H9 (cell line): ENCODE results near the gene SLC35F3. TPM values are rescaled to one million over a fixed set of nuclear protein-coding genes. Genes with fewer than 3 reads are reported as not detected.

Experiments used
- DNase-seq: peaks from one replicate; pipeline ENCODE4 v3.0.0-alpha.2; 2017
- H2AFZ ChIP-seq: one replicate; pipeline ENCODE4 v1.6.1; 2013; ENCODE audit warnings: mild to moderate bottlenecking, low read length, control low read depth, moderate library complexity
- H2AK5ac ChIP-seq: 2 replicates; pipeline ENCODE4 v1.6.1; 2013; ENCODE audit warnings: low read length, control low read depth, mixed read lengths; ENCODE audit not compliant: insufficient read length
- H2BK120ac ChIP-seq: one replicate; pipeline ENCODE4 v1.6.1; 2013; ENCODE audit warnings: low read depth, mild to moderate bottlenecking, low read length, control low read depth, inconsistent platforms; ENCODE audit not compliant: poor library complexity, severe bottlenecking
- H2BK12ac ChIP-seq: 2 replicates; pipeline ENCODE4 v1.6.1; 2013; ENCODE audit warnings: low read length, control low read depth, mixed read lengths, low read depth; ENCODE audit not compliant: insufficient read length
- H2BK15ac ChIP-seq: 2 replicates; pipeline ENCODE4 v1.6.1; 2013; ENCODE audit warnings: low read depth, low read length, control low read depth
- H2BK20ac ChIP-seq: one replicate; pipeline ENCODE4 v1.6.1; 2013; ENCODE audit warnings: low read depth, mild to moderate bottlenecking, low read length, control low read depth, inconsistent platforms; ENCODE audit not compliant: poor library complexity, severe bottlenecking
- H2BK5ac ChIP-seq: 2 replicates; pipeline ENCODE4 v1.6.1; 2013; ENCODE audit warnings: low read length, control low read depth, mixed read lengths; ENCODE audit not compliant: insufficient read length
- H3K14ac ChIP-seq: 2 replicates; pipeline ENCODE4 v1.6.1; 2013; ENCODE audit warnings: low read length, control low read depth; ENCODE audit not compliant: insufficient read depth
- H3K18ac ChIP-seq: 2 replicates; pipeline ENCODE4 v1.6.1; 2013; ENCODE audit warnings: low read depth, mild to moderate bottlenecking, mixed read lengths, low read length, control low read depth; ENCODE audit not compliant: insufficient read length
- H3K23ac ChIP-seq: 2 replicates; pipeline ENCODE4 v1.6.1; 2013; ENCODE audit warnings: low read length, control low read depth, mixed read lengths, low read depth; ENCODE audit not compliant: insufficient read length
- H3K23me2 ChIP-seq: 2 replicates; pipeline ENCODE4 v1.6.1; 2013; ENCODE audit warnings: low read depth, mild to moderate bottlenecking, mixed read lengths, low read length, control low read depth; ENCODE audit not compliant: insufficient read length, poor library complexity, severe bottlenecking
- H3K27ac ChIP-seq: 2 replicates; pipeline ENCODE4 v1.5.1; 2013; ENCODE audit warnings: low read length, control low read depth, mixed read lengths, low read depth; ENCODE audit not compliant: insufficient read length
- H3K27me3 ChIP-seq: 2 replicates; pipeline ENCODE4 v1.6.1; 2013; ENCODE audit warnings: low read length, control low read depth, inconsistent platforms; ENCODE audit not compliant: insufficient read depth
- H3K4ac ChIP-seq: 2 replicates; pipeline ENCODE4 v1.6.1; 2013; ENCODE audit warnings: low read depth, mild to moderate bottlenecking, control low read depth, inconsistent platforms, low read length, moderate library complexity
- H3K4me1 ChIP-seq: 2 replicates; pipeline ENCODE4 v1.6.1; 2013; ENCODE audit warnings: low read length, control low read depth, inconsistent platforms; ENCODE audit not compliant: insufficient read depth
- H3K4me2 ChIP-seq: 2 replicates; pipeline ENCODE4 v1.6.1; 2013; ENCODE audit warnings: low read length, control low read depth, mixed read lengths; ENCODE audit not compliant: insufficient read length, insufficient read depth
- H3K56ac ChIP-seq: 2 replicates; pipeline ENCODE4 v1.6.1; 2013; ENCODE audit warnings: low read depth, mild to moderate bottlenecking, mixed read lengths, low read length, control low read depth; ENCODE audit not compliant: insufficient read length
- H3K79me1 ChIP-seq: 2 replicates; pipeline ENCODE4 v1.6.1; 2013; ENCODE audit warnings: low read depth, mild to moderate bottlenecking, moderate library complexity, low read length, control low read depth, inconsistent platforms; ENCODE audit not compliant: insufficient read depth, poor library complexity, severe bottlenecking
- H3K79me2 ChIP-seq: 2 replicates; pipeline ENCODE4 v1.6.1; 2013; ENCODE audit warnings: low read length, control low read depth, inconsistent platforms; ENCODE audit not compliant: insufficient read depth
- H3K9ac ChIP-seq: 2 replicates; pipeline ENCODE4 v1.6.1; 2013; ENCODE audit warnings: low read length, control low read depth, mixed read lengths; ENCODE audit not compliant: insufficient read length; ENCODE audit errors: extremely low read depth
- H3K9me3 ChIP-seq: one replicate; pipeline ENCODE4 v1.6.1; 2013; ENCODE audit warnings: low read depth, low read length, inconsistent platforms; ENCODE audit not compliant: control insufficient read depth
- H3T11ph ChIP-seq: one replicate; pipeline ENCODE4 v1.6.1; 2013; ENCODE audit warnings: mild to moderate bottlenecking, low read length, control low read depth, inconsistent platforms
- H4K20me1 ChIP-seq: one replicate; pipeline ENCODE4 v1.6.1; 2013; ENCODE audit not compliant: control insufficient read depth, insufficient read length, insufficient read depth
- H4K5ac ChIP-seq: 2 replicates; pipeline ENCODE4 v1.6.1; 2013; ENCODE audit warnings: low read depth, mild to moderate bottlenecking, mixed read lengths, low read length, control low read depth; ENCODE audit not compliant: insufficient read length
- H4K8ac ChIP-seq: replicated peaks from 2 replicates; pipeline ENCODE4 v1.6.1; 2013; ENCODE audit warnings: low read length, control low read depth, mixed read lengths, low read depth; ENCODE audit not compliant: insufficient read length
- H4K91ac ChIP-seq: 2 replicates; pipeline ENCODE4 v1.6.1; 2013; ENCODE audit warnings: low read depth, mild to moderate bottlenecking, moderate library complexity, mixed read lengths, low read length, control low read depth; ENCODE audit not compliant: insufficient read length
- H3K27ac Mint-ChIP-seq, 3 experiments: 2 replicates in 2 of 3; 3 replicates in 1 of 3; pipeline ENCODE4 v1.8.0; 2020 to 2021; ENCODE audit warnings: mixed read lengths in 3 of 3, mild to moderate bottlenecking in 1 of 3, moderate library complexity in 1 of 3
- H3K27me3 Mint-ChIP-seq: 2 replicates; pipeline ENCODE4 v1.8.0; 2021; ENCODE audit warnings: low read depth, mild to moderate bottlenecking, moderate library complexity, mixed read lengths
- H3K36me3 Mint-ChIP-seq, 3 experiments: 2 replicates in 2 of 3; 3 replicates in 1 of 3; pipeline ENCODE4 v1.8.0; 2020 to 2021; ENCODE audit warnings: low read depth in 3 of 3, mixed read lengths in 3 of 3; ENCODE audit not compliant: insufficient read depth in 1 of 3
- H3K4me1 Mint-ChIP-seq, 2 experiments: 2 replicates each; pipeline ENCODE4 v1.8.0; 2020; ENCODE audit warnings: mixed read lengths in 2 of 2
- H3K4me3 Mint-ChIP-seq, 2 experiments: 2 replicates in 1 of 2; 3 replicates in 1 of 2; pipeline ENCODE4 v1.8.0; 2020 to 2021; ENCODE audit warnings: mild to moderate bottlenecking in 2 of 2, mixed read lengths in 2 of 2, moderate library complexity in 1 of 2
- H3K9me3 Mint-ChIP-seq, 2 experiments: 2 replicates in 1 of 2; 3 replicates in 1 of 2; pipeline ENCODE4 v1.8.0; 2020; ENCODE audit warnings: mild to moderate bottlenecking in 2 of 2, mixed read lengths in 2 of 2, moderate library complexity in 1 of 2
- CTCF ChIP-seq: fragments of 200-600 bp; sonication (generic); conservative IDR thresholded peaks from 3 replicates; pipeline ENCODE4 v1.8.0; 2021; ENCODE audit warnings: antibody characterized with exemption, mild to moderate bottlenecking
- WGBS: extraction: QIAGEN DNeasy Blood & Tissue Kit; methylation state at CpG from one replicate; pipeline ENCODE4 v1.1.7; 2013; ENCODE audit warnings: missing lambda C conversion rate, low lambda C conversion rate, mixed read lengths; ENCODE audit not compliant: insufficient read length; ENCODE audit errors: extremely low coverage; 5-methylcytosine and 5-hydroxymethylcytosine counted together
- total RNA-seq: library from RNA; stranded (reverse); gene quantifications from 2 replicates; pipeline ENCODE4 v1.2.1, GENCODE V29; 2021

SLC35F3 gene
- total RNA-seq, 1 experiment from 2014 or later = 0.81 TPM

- H4K91ac ChIP-seq = no peak overlapping the region
- H3K79me1 ChIP-seq = no peaks in the 10 kb centered on the region
- no peak overlapping the region for H4K8ac ChIP-seq
- H3K9me3 Mint-ChIP-seq = no peaks in the 10 kb centered on the region
- H3K27ac Mint-ChIP-seq = no peak overlapping the region; a peak in 1 of 7 replicates
- no peak overlapping the region for H3K4me2 ChIP-seq
- H3K56ac ChIP-seq = no peak overlapping the region
- H3K27ac ChIP-seq = no peak overlapping the region
- H3K27me3 Mint-ChIP-seq = peaks cover 2% of the 10 kb centered on the region; the same call in 1 of the 2 replicates
- peaks cover 21 to 23% of the 10 kb centered on the region in 2 experiments for H3K4me1 Mint-ChIP-seq
- no peak overlapping the region for H3K23ac ChIP-seq
- no peaks in the 10 kb centered on the region for H3K27me3 ChIP-seq
- H3K4me1 ChIP-seq = no peaks in the 10 kb centered on the region
- H2BK5ac ChIP-seq = no peak overlapping the region
- H2BK120ac ChIP-seq = no peak overlapping the region
- no peak overlapping the region for H2BK20ac ChIP-seq
- WGBS = no CpG with 5 or more reads among the region's 1 CpG
- no peak overlapping the region for H2AFZ ChIP-seq
- no peak overlapping the region for H2BK12ac ChIP-seq
- DNase-seq = no peak
- H4K20me1 ChIP-seq = no peaks in the 10 kb centered on the region
- no peak for TF ChIP-seq CTCF
- no peaks in the 10 kb centered on the region for H3K36me3 Mint-ChIP-seq
- no peaks in the 10 kb centered on the region for H3K79me2 ChIP-seq
- no peak overlapping the region for H4K5ac ChIP-seq
- H3K23me2 ChIP-seq = no peaks in the 10 kb centered on the region
- H2BK15ac ChIP-seq = no peak overlapping the region
- no peak overlapping the region for H3K18ac ChIP-seq
- H3K14ac ChIP-seq = no peak overlapping the region
- H2AK5ac ChIP-seq = no peak overlapping the region
- H3K4me3 Mint-ChIP-seq = no peak overlapping the region
- no peak overlapping the region for H3T11ph ChIP-seq
- no peak overlapping the region for H3K9ac ChIP-seq
- H3K4ac ChIP-seq = no peak overlapping the region
- H3K9me3 ChIP-seq = no peaks in the 10 kb centered on the region
Measured at GRCh38 chr1:234078143-234078542, 173.7 kb downstream of the SLC35F3 start.
